ENCODE results near the gene POLR2H. TPM values are rescaled to one million over a fixed set of nuclear protein-coding genes. Genes with fewer than 3 reads are reported as not detected.
A peak's percentile ranks its signal among the peaks of the same experiment; 100 is the strongest.

POLR2H gene
- total and polyA plus RNA-seq, 2 donors from 2014 or later: 82.0 to 157 TPM

DNA sequence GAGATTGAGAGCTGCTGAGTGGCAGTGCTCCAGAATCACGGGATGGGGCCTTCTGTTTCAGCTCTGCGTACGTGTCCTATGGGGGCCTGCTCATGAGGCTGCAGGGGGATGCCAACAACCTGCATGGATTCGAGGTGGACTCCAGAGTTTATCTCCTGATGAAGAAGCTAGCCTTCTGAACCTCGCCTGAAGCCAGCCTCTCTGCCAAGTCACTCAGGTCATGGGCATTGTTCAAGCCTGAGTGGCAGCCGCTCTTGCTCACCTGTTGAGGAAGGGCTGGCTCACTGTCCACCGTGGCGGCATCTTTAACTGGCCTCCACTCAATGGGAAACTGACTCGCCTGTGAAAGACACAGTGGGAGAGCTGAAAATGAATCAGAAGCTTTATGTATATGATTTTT lies 6.6 kb downstream of the POLR2H start:
- H3K36me3 ChIP-seq (ENCODE audit: control insufficient read depth in 2 of 3, insufficient read depth in 3 of 3, low read length in 3 of 3): peaks cover 7 to 34% (median 12%) of the 10 kb centered on the region in 3 donors
- TF ChIP-seq, protein P1, sequence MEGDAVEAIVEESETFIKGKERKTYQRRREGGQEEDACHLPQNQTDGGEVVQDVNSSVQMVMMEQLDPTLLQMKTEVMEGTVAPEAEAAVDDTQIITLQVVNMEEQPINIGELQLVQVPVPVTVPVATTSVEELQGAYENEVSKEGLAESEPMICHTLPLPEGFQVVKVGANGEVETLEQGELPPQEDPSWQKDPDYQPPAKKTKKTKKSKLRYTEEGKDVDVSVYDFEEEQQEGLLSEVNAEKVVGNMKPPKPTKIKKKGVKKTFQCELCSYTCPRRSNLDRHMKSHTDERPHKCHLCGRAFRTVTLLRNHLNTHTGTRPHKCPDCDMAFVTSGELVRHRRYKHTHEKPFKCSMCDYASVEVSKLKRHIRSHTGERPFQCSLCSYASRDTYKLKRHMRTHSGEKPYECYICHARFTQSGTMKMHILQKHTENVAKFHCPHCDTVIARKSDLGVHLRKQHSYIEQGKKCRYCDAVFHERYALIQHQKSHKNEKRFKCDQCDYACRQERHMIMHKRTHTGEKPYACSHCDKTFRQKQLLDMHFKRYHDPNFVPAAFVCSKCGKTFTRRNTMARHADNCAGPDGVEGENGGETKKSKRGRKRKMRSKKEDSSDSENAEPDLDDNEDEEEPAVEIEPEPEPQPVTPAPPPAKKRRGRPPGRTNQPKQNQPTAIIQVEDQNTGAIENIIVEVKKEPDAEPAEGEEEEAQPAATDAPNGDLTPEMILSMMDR (IDR thresholded peaks at IDR 0.05; ENCODE audit: borderline replicate concordance, extremely low read depth, insufficient read depth): no peak

DNA sequence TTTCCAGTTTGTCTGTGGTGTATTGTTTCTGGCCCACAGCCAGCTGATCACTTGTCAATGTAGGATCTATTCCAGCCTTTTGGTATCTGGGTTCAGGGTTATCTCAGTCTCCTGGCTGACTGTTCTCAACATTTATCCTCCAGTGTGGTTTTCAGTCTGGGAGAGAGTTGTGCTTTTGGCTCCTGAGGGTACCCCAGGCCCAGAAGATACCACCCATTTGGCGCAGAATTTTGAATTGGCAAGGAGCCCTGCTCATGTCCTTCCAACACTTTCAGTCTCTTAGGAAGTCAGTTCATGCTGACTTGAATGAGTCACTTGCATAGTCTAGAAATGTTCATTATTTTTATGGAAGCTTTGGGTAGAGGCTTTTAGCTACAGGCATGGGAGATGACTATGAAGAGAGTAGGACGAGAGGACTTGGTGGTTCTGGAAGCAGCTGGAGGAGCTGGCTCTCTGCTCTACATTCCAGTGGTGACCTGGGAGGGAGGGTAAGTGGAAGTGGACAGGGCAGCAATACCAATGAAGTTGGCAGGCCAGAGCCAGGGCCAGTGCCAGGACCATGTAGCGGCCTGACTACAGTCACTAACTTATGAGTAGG lies 7.2 kb downstream of the POLR2H start:
- no peak overlapping the region for H3K27ac ChIP-seq (ENCODE audit: low read depth in 2 of 2, low read length in 2 of 2)
- no peak for FAIRE-seq

More for the DNA sequence above, 6.6 kb downstream of the POLR2H start:
- Histone ChIP-seq H3K9me3 (ENCODE audit: control insufficient read depth in 2 of 3, insufficient read depth in 1 of 3, low read length in 3 of 3) (no peaks in the 10 kb centered on the region), H3K27me3 (ENCODE audit: control insufficient read depth, insufficient read depth, low read length) (no peaks in the 10 kb centered on the region), H3K27ac (ENCODE audit: low read depth in 2 of 2, low read length in 2 of 2) (no peak overlapping the region), H3K4me3 (ENCODE audit: low read length in 3 of 3) (no peak overlapping the region), H3K4me1 (ENCODE audit: control insufficient read depth in 2 of 3, insufficient read depth in 2 of 3, low read depth in 1 of 3, low read length in 3 of 3) (peaks cover 0 to 4% (median 3%) of the 10 kb centered on the region in 3 donors), H3K9ac (ENCODE audit: low read length in 3 of 3) (no peak overlapping the region)
- DNase-seq: no peak
- no peak for FAIRE-seq
- intact Hi-C loops (cut with DNase I): no loop called here

DNA sequence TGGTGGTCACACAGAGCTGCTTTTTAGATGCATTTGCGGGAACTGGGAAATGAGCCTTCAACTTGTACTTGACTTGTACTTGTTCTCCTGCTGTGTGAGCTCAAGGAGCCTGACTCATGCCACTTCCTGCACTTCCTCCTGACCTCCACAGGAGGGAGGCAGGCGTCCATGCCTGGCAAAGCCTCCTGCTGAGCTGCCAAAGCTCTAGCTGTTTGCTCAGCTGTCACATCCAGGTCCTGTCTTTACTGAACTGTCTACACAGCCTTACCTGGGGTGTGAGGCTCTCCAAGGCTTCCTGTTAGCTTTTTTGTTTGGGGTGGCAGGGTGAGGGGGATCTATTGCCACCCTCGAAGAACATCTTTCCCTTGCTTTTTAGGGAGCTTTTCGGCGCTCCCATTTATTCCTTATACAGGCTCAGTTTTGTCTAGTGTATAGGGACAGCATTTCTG lies 10.1 kb downstream of the POLR2H start:
- intact Hi-C loops (cut with DNase I): loop anchor here (10.0 kb wide), 1 partner anchor 173 kb away; no protein-coding TSS in a partner anchor
- no peak overlapping the region for H3K9ac ChIP-seq (ENCODE audit: low read length in 3 of 3)
- DNase-seq: peak; percentile 82 to 92 (median 86)
- FAIRE-seq: no peak
- H3K9me3 ChIP-seq (ENCODE audit: control insufficient read depth in 2 of 3, insufficient read depth in 1 of 3, low read length in 3 of 3): no peaks in the 10 kb centered on the region
- no peaks in the 10 kb centered on the region for H3K4me1 ChIP-seq (ENCODE audit: control insufficient read depth in 2 of 3, insufficient read depth in 2 of 3, low read depth in 1 of 3, low read length in 3 of 3)
- no peak overlapping the region for H3K4me3 ChIP-seq (ENCODE audit: low read length in 3 of 3)
- TF ChIP-seq, protein P1 (IDR thresholded peaks at IDR 0.05; ENCODE audit: borderline replicate concordance, extremely low read depth, insufficient read depth): peak; percentile 92
- H3K36me3 ChIP-seq (ENCODE audit: control insufficient read depth in 2 of 3, insufficient read depth in 3 of 3, low read length in 3 of 3): peaks cover 0 to 27% (median 8%) of the 10 kb centered on the region in 3 donors
- H3K27ac ChIP-seq (ENCODE audit: low read depth in 2 of 2, low read length in 2 of 2): no peak overlapping the region
- no peaks in the 10 kb centered on the region for H3K27me3 ChIP-seq (ENCODE audit: control insufficient read depth, insufficient read depth, low read length)

More for the DNA sequence above, 7.2 kb downstream of the POLR2H start:
- Histone ChIP-seq H3K4me1 (ENCODE audit: control insufficient read depth in 2 of 3, insufficient read depth in 2 of 3, low read depth in 1 of 3, low read length in 3 of 3) (peaks cover 0 to 4% (median 3%) of the 10 kb centered on the region in 3 donors), H3K36me3 (ENCODE audit: control insufficient read depth in 2 of 3, insufficient read depth in 3 of 3, low read length in 3 of 3) (peaks cover 7 to 34% (median 12%) of the 10 kb centered on the region in 3 donors), H3K9ac (ENCODE audit: low read length in 3 of 3) (no peak overlapping the region), H3K9me3 (ENCODE audit: control insufficient read depth in 2 of 3, insufficient read depth in 1 of 3, low read length in 3 of 3) (no peaks in the 10 kb centered on the region), H3K27me3 (ENCODE audit: control insufficient read depth, insufficient read depth, low read length) (no peaks in the 10 kb centered on the region), H3K4me3 (ENCODE audit: low read length in 3 of 3) (no peak overlapping the region)
- DNase-seq: peak in 1 of 5 donors; percentile 4
- TF ChIP-seq, protein P1 (IDR thresholded peaks at IDR 0.05; ENCODE audit: borderline replicate concordance, extremely low read depth, insufficient read depth): no peak
- intact Hi-C loops (cut with DNase I): no loop called here

Measured in kidney (tissue), 14 donors.